Measurements from ENCODE around the gene CACNA2D3. TPM values are rescaled to one million over a fixed set of nuclear protein-coding genes. Genes with fewer than 3 reads are reported as not detected.

The CACNA2D3 gene
- total RNA-seq, 1 experiment from 2014 or later: not detected

GRCh38 chr3:54283470-54283869 lies 161.1 kb downstream of the CACNA2D3 start:
- intact Hi-C loops (cut with micrococcal nuclease): no loop called here
- H2AFZ ChIP-seq (ENCODE audit: low read length): no peak overlapping the region
- no peak overlapping the region for H3K9ac ChIP-seq (ENCODE audit: low read length)
- ChIA-PET POLR2A (ENCODE audit: unreplicated experiment) (no interaction called here), CTCF (no interaction called here)
- no peak overlapping the region for H3K27ac ChIP-seq (ENCODE audit: low read length)
- H3K4me3 ChIP-seq (ENCODE audit: low read length): no peak overlapping the region
- BruUV-seq (replicated peaks): no TSS peak
- H3K9me2 ChIP-seq (replicated peaks; ENCODE audit: low read length): no peaks in the 10 kb centered on the region
- no peak for DNase-seq
- no peak for TF ChIP-seq EZH2phosphoT487 (IDR thresholded peaks at IDR 0.05; ENCODE audit: borderline replicate concordance, low read length)
- TF ChIP-seq EZH2 (IDR thresholded peaks at IDR 0.05; ENCODE audit: low read length, unreplicated experiment): no peak
- TF ChIP-seq CTCF (conservative IDR thresholded peaks at IDR 0.05; ENCODE audit: low read depth, low read length): no peak
- no peaks in the 10 kb centered on the region for H4K20me1 ChIP-seq (ENCODE audit: low read length)
- H3K27me3 ChIP-seq (ENCODE audit: low read length): peaks cover 3% of the 10 kb centered on the region; the same call in 1 of the 2 replicates
- H3K9me3 ChIP-seq (ENCODE audit: low read length): no peaks in the 10 kb centered on the region
- ATAC-seq: no peak
- H3F3A ChIP-seq (ENCODE audit: low read length, unreplicated experiment): no peaks in the 10 kb centered on the region
- no peaks in the 10 kb centered on the region for H3K36me3 ChIP-seq (ENCODE audit: low read depth, low read length)
- H3K79me2 ChIP-seq (ENCODE audit: low read length): no peaks in the 10 kb centered on the region
- H3K4me1 ChIP-seq (ENCODE audit: insufficient read depth, low read length): no peaks in the 10 kb centered on the region
- H3K4me2 ChIP-seq (ENCODE audit: low read length): no peak overlapping the region

GRCh38 chr3:54294214-54294613 lies 171.9 kb downstream of the CACNA2D3 start:
- H3K79me2 ChIP-seq (ENCODE audit: low read length): no peaks in the 10 kb centered on the region
- ATAC-seq: no peak
- no peaks in the 10 kb centered on the region for H3K9me3 ChIP-seq (ENCODE audit: low read length)
- no peaks in the 10 kb centered on the region for H3K36me3 ChIP-seq (ENCODE audit: low read depth, low read length)
- no peaks in the 10 kb centered on the region for H3F3A ChIP-seq (ENCODE audit: low read length, unreplicated experiment)
- H4K20me1 ChIP-seq (ENCODE audit: low read length): no peaks in the 10 kb centered on the region
- ChIA-PET POLR2A (ENCODE audit: unreplicated experiment) (no interaction called here), CTCF (no interaction called here)
- H3K9ac ChIP-seq (ENCODE audit: low read length): no peak overlapping the region
- intact Hi-C loops (cut with micrococcal nuclease): no loop called here
- no peaks in the 10 kb centered on the region for H3K9me2 ChIP-seq (replicated peaks; ENCODE audit: low read length)
- H3K4me2 ChIP-seq (ENCODE audit: low read length): no peak overlapping the region
- peaks cover 23% of the 10 kb centered on the region for H3K27me3 ChIP-seq (ENCODE audit: low read length)
- BruUV-seq (replicated peaks): no TSS peak
- no peak overlapping the region for H2AFZ ChIP-seq (ENCODE audit: low read length)
- no peak for DNase-seq
- H3K4me3 ChIP-seq (ENCODE audit: low read length): no peak overlapping the region
- no peak overlapping the region for H3K27ac ChIP-seq (ENCODE audit: low read length)
- no peak for TF ChIP-seq EZH2 (IDR thresholded peaks at IDR 0.05; ENCODE audit: low read length, unreplicated experiment)
- no peaks in the 10 kb centered on the region for H3K4me1 ChIP-seq (ENCODE audit: insufficient read depth, low read length)

GRCh38 chr3:54296531-54296930 lies 174.2 kb downstream of the CACNA2D3 start:
- H3F3A ChIP-seq (ENCODE audit: low read length, unreplicated experiment): no peaks in the 10 kb centered on the region
- no peaks in the 10 kb centered on the region for H3K9me3 ChIP-seq (ENCODE audit: low read length)
- H3K4me2 ChIP-seq (ENCODE audit: low read length): no peak overlapping the region
- no peak for DNase-seq
- intact Hi-C loops (cut with micrococcal nuclease): no loop called here
- ChIA-PET CTCF (no interaction called here), POLR2A (ENCODE audit: unreplicated experiment) (no interaction called here)
- no peak overlapping the region for H3K4me3 ChIP-seq (ENCODE audit: low read length)
- H3K27me3 ChIP-seq (ENCODE audit: low read length): peaks cover 35% of the 10 kb centered on the region
- ATAC-seq: no peak
- H4K20me1 ChIP-seq (ENCODE audit: low read length): no peaks in the 10 kb centered on the region
- no TSS peak for BruUV-seq (replicated peaks)
- no peaks in the 10 kb centered on the region for H3K79me2 ChIP-seq (ENCODE audit: low read length)
- H3K27ac ChIP-seq (ENCODE audit: low read length): no peak overlapping the region
- H3K36me3 ChIP-seq (ENCODE audit: low read depth, low read length): no peaks in the 10 kb centered on the region
- H3K4me1 ChIP-seq (ENCODE audit: insufficient read depth, low read length): no peaks in the 10 kb centered on the region
- no peak for TF ChIP-seq CTCF (conservative IDR thresholded peaks at IDR 0.05; ENCODE audit: low read depth, low read length)
- no peak for TF ChIP-seq EZH2phosphoT487 (IDR thresholded peaks at IDR 0.05; ENCODE audit: borderline replicate concordance, low read length)
- TF ChIP-seq EZH2 (IDR thresholded peaks at IDR 0.05; ENCODE audit: low read length, unreplicated experiment): no peak
- H3K9ac ChIP-seq (ENCODE audit: low read length): no peak overlapping the region
- H2AFZ ChIP-seq (ENCODE audit: low read length): no peak overlapping the region
- H3K9me2 ChIP-seq (replicated peaks; ENCODE audit: low read length): no peaks in the 10 kb centered on the region
